CMK (cell line): ENCODE measurements around the gene TACR1.

ENCODE experiments used
- DNase-seq: peaks from one replicate; pipeline ENCODE4 v3.0.0-alpha.2; 2010; ENCODE audit warnings: low read depth

Gene TACR1

GRCh38 chr2:75018162-75018561 is 181.2 kb downstream of the TACR1 start:
- DNase-seq = no peak

GRCh38 chr2:75012080-75012479 is 187.2 kb downstream of the TACR1 start:
- no peak for DNase-seq

DNA sequence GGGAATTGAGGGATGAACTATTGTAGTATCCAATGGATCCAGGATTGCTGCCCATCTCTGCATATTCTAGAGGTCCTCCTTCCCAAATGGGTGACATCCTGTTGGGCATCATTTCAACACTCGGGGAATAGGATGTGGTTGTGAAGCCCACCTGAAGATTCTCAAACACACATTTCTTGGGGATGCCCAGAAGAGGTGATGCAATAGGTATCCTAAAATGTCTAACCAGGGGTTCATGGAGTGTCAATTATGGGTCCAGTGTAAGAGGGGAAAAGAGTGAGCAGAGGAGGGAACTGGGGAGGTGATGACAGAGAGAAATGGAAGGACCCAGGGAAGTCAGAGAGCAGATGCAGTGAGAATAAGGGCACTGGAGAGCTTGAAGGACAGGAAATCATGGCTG is 188.7 kb downstream of the TACR1 start:
- DNase-seq = no peak

GRCh38 chr2:75007819-75008218 is 191.5 kb downstream of the TACR1 start:
- no peak for DNase-seq

GRCh38 chr2:75007061-75007460 is 192.3 kb downstream of the TACR1 start:
- no peak for DNase-seq

- no peak for DNase-seq
These were observed 193.3 kb downstream of the TACR1 start for GRCh38 chr2:75006041-75006440.

DNA sequence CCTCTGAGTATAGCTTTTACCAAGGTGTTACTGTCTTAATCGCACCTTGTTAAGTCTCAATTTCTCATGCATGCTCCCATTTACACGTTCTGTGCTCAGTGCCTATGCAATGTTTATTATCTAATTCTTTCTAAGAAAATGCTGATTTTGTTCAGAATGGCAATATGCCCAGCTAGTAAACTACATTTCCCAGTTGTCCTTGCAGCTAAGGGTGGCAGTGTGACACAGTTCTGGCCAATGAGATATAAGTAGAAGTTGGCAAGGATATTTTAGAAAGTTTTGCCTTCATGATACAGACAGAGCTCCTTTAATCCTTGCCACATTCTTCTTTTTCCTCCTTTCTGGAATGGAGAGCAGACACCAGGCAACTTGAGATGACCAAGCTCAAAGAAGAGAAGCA is 195.5 kb downstream of the TACR1 start:
- DNase-seq = no peak

- DNase-seq = no peak
These were observed 196.0 kb downstream of the TACR1 start for GRCh38 chr2:75003276-75003675.

DNA sequence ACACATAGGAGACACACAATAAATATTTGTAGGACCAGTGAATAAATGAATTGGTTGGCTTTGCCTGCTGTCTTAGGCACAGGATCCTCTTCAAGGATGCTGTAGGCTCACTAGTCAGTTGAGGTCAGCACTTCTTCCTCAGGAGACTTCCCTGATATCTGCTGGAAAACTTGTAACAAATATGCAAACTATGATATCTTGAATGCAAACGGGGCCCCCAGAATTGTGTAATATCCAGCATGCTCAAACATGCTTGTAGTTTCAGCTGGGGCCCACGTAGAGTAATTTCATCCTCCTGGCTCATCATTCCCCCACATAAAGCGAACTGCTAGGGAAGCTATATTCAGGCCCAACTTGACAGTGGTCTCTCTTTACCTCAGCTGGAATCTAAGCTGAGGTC is 197.3 kb downstream of the TACR1 start:
- no peak for DNase-seq

- DNase-seq = no peak
These were observed 199.9 kb downstream of the TACR1 start for GRCh38 chr2:74999468-74999867.
